Large intestine (tissue), 3 donors: ENCODE results near the gene ADTRP. TPM values are rescaled to one million over a fixed set of nuclear protein-coding genes. Genes with fewer than 3 reads are reported as not detected.
"Not testable (repeated sequence)": the region's sequence is repeated elsewhere in the genome, so short reads cannot be mapped to it uniquely, and the experiment has no call there.

Experiments
- DNase-seq, 2 donors: peaks; one replicate each; pipeline versions ENCODE4 v3.0.0 to v3.0.0-alpha.2; 2013
- H3K27ac ChIP-seq: one replicate; pipeline ENCODE4 v1.5.1; 2013; ENCODE audit warnings: low read length
- H3K27me3 ChIP-seq: 2 replicates; pipeline ENCODE4 v1.6.1; 2013; ENCODE audit warnings: low read length; ENCODE audit not compliant: control insufficient read depth, insufficient read depth
- H3K36me3 ChIP-seq: 2 replicates; pipeline ENCODE4 v1.6.1; 2013; ENCODE audit warnings: low read length; ENCODE audit not compliant: control insufficient read depth, insufficient read depth
- H3K4me1 ChIP-seq: one replicate; pipeline ENCODE4 v1.6.1; 2013; ENCODE audit warnings: low read length; ENCODE audit not compliant: control insufficient read depth, insufficient read depth
- H3K4me3 ChIP-seq: one replicate; pipeline ENCODE4 v1.5.1; 2013; ENCODE audit warnings: low read length
- H3K9me3 ChIP-seq: one replicate; pipeline ENCODE4 v1.6.1; 2013; ENCODE audit warnings: mild to moderate bottlenecking, low read depth, low read length, moderate library complexity; ENCODE audit not compliant: control insufficient read depth
- WGBS: methylation state at CpG from one replicate; pipeline ENCODE4 v1.1.5; 2013; ENCODE audit warnings: low lambda C conversion rate; ENCODE audit not compliant: insufficient coverage; 5-methylcytosine and 5-hydroxymethylcytosine counted together
- polyA plus RNA-seq: library from polyadenylated mRNA; unstranded; fragments of 120-200 nt; gene quantifications from one replicate; pipeline ENCODE4 v1.2.1, GENCODE V29; 2013

ADTRP gene
- polyA plus RNA-seq, 1 donor: 24.3 TPM

GRCh38 chr6:11804135-11804534 is 25.5 kb upstream of the ADTRP start:
- no peaks in the 10 kb centered on the region for H3K27me3 ChIP-seq
- DNase-seq: no peak
- H3K4me3 ChIP-seq: no peak overlapping the region
- H3K27ac ChIP-seq: no peak overlapping the region
- no peaks in the 10 kb centered on the region for H3K36me3 ChIP-seq
- H3K4me1 ChIP-seq: peaks cover 22% of the 10 kb centered on the region
- WGBS: no CpG with 5 or more reads among the region's 6 CpGs
- H3K9me3 ChIP-seq: no peaks in the 10 kb centered on the region

- Histone ChIP-seq H3K27ac (peak overlapping the region; percentile 63), H3K36me3 (no peaks in the 10 kb centered on the region), H3K4me1 (peaks cover 22% of the 10 kb centered on the region), H3K4me3 (no peak overlapping the region), H3K9me3 (no peaks in the 10 kb centered on the region), H3K27me3 (no peaks in the 10 kb centered on the region)
- WGBS: 29% methylated on average over 1 of the region's 2 CpGs
- peak; percentile 20 to 63 for DNase-seq
These were observed 25.0 kb upstream of the ADTRP start for GRCh38 chr6:11803591-11803971.

- Histone ChIP-seq H3K4me1 (peaks cover 22% of the 10 kb centered on the region), H3K27ac (peak overlapping the region; percentile 63), H3K27me3 (no peaks in the 10 kb centered on the region), H3K4me3 (no peak overlapping the region), H3K9me3 (no peaks in the 10 kb centered on the region), H3K36me3 (no peaks in the 10 kb centered on the region)
- no CpG with 5 or more reads among the region's 6 CpGs for WGBS
- DNase-seq: peak; percentile 55 to 73
These were observed 24.4 kb upstream of the ADTRP start for GRCh38 chr6:11802886-11803590.

GRCh38 chr6:11800531-11800930 is 21.9 kb upstream of the ADTRP start:
- not testable (repeated sequence) for DNase-seq, H3K36me3 ChIP-seq, H3K9me3 ChIP-seq, H3K4me3 ChIP-seq, H3K27me3 ChIP-seq, H3K27ac ChIP-seq
- peaks cover 21% of the 10 kb centered on the region for H3K4me1 ChIP-seq
- WGBS: no CpG with 5 or more reads among the region's 1 CpG

- DNase-seq: no peak
- Histone ChIP-seq H3K36me3 (no peaks in the 10 kb centered on the region), H3K27ac (no peak overlapping the region), H3K4me3 (no peak overlapping the region), H3K27me3 (no peaks in the 10 kb centered on the region), H3K9me3 (no peaks in the 10 kb centered on the region), H3K4me1 (peaks cover 20% of the 10 kb centered on the region)
- no CpG with 5 or more reads among the region's 7 CpGs for WGBS
These were observed 19.9 kb upstream of the ADTRP start for GRCh38 chr6:11798538-11798937.

- Histone ChIP-seq H3K36me3 (no peaks in the 10 kb centered on the region), H3K27ac (no peak overlapping the region), H3K4me1 (peaks cover 17% of the 10 kb centered on the region), H3K9me3 (no peaks in the 10 kb centered on the region), H3K27me3 (no peaks in the 10 kb centered on the region), H3K4me3 (no peak overlapping the region)
- no CpG with 5 or more reads among the region's 1 CpG for WGBS
- DNase-seq: no peak
These were observed 19.5 kb upstream of the ADTRP start for GRCh38 chr6:11798096-11798495.

GRCh38 chr6:11796829-11797228 is 18.2 kb upstream of the ADTRP start:
- WGBS: 100% methylated on average over 1 of the region's 5 CpGs
- DNase-seq: no peak

GRCh38 chr6:11795403-11795802 is 16.8 kb upstream of the ADTRP start:
- peak overlapping the region; percentile 75 for H3K27ac ChIP-seq
- no CpG with 5 or more reads among the region's 4 CpGs for WGBS

More at GRCh38 chr6:11796829-11797228, 18.2 kb upstream of the ADTRP start:
- Histone ChIP-seq H3K9me3 (no peaks in the 10 kb centered on the region), H3K4me3 (no peak overlapping the region), H3K36me3 (no peaks in the 10 kb centered on the region), H3K27ac (no peak overlapping the region), H3K27me3 (no peaks in the 10 kb centered on the region), H3K4me1 (peaks cover 10% of the 10 kb centered on the region)

GRCh38 chr6:11793277-11793676 is 14.7 kb upstream of the ADTRP start:
- WGBS: 100% methylated on average over 1 of the region's 1 CpG
- Histone ChIP-seq H3K9me3 (no peaks in the 10 kb centered on the region), H3K4me3 (no peak overlapping the region), H3K36me3 (no peaks in the 10 kb centered on the region), H3K4me1 (peaks cover 13% of the 10 kb centered on the region), H3K27ac (no peak overlapping the region), H3K27me3 (no peaks in the 10 kb centered on the region)
- no peak for DNase-seq

More at GRCh38 chr6:11795403-11795802, 16.8 kb upstream of the ADTRP start:
- no peaks in the 10 kb centered on the region for H3K36me3 ChIP-seq
- H3K27me3 ChIP-seq: no peaks in the 10 kb centered on the region
- H3K4me1 ChIP-seq: peaks cover 12% of the 10 kb centered on the region
- H3K9me3 ChIP-seq: no peaks in the 10 kb centered on the region
- peak; percentile 63 to 84 for DNase-seq
- no peak overlapping the region for H3K4me3 ChIP-seq

- DNase-seq: no peak
- 100% methylated on average over 1 of the region's 8 CpGs for WGBS
- no peaks in the 10 kb centered on the region for H3K36me3 ChIP-seq
These were observed 12.9 kb upstream of the ADTRP start for GRCh38 chr6:11791354-11792107.

More at GRCh38 chr6:11791354-11792107, 12.9 kb upstream of the ADTRP start:
- Histone ChIP-seq H3K4me3 (no peak overlapping the region), H3K4me1 (peaks cover 17% of the 10 kb centered on the region), H3K27ac (no peak overlapping the region), H3K27me3 (no peaks in the 10 kb centered on the region), H3K9me3 (no peaks in the 10 kb centered on the region)
